ENCODE measurements around the gene ELK1.
"Not testable (repeated sequence)": the region's sequence is repeated elsewhere in the genome, so short reads cannot be mapped to it uniquely, and the experiment has no call there.

The ELK1 gene

GRCh38 chrX:47650164-47651042 is at the start of gene ELK1:
ELK1 (minus strand) TSS chrX:47650563; CDS start chrX:47641441, 9,122 bp downstream.
- peak; percentile 75 for DNase-seq (ENCODE audit: low spot score)

- DNase-seq (ENCODE audit: low spot score), result no peak
Measured at GRCh38 chrX:47697181-47697580, 46.8 kb upstream of the ELK1 start.

GRCh38 chrX:47690175-47690574 is 39.8 kb upstream of the ELK1 start:
- no peak for DNase-seq (ENCODE audit: low spot score)

GRCh38 chrX:47687263-47687662 is 36.9 kb upstream of the ELK1 start:
- DNase-seq (ENCODE audit: low spot score), result no peak

- DNase-seq (ENCODE audit: low spot score), result no peak
Measured at GRCh38 chrX:47683829-47684205, 33.5 kb upstream of the ELK1 start.

- no peak for DNase-seq (ENCODE audit: low spot score)
Measured at GRCh38 chrX:47683184-47683828, 32.9 kb upstream of the ELK1 start.

- not testable (repeated sequence) for DNase-seq (ENCODE audit: low spot score)
Measured at GRCh38 chrX:47675959-47676859, 25.8 kb upstream of the ELK1 start.

GRCh38 chrX:47674776-47675175 is 24.4 kb upstream of the ELK1 start:
- no peak for DNase-seq (ENCODE audit: low spot score)

- DNase-seq (ENCODE audit: low spot score), result not testable (repeated sequence)
Measured at GRCh38 chrX:47665797-47666196, 15.4 kb upstream of the ELK1 start.

GRCh38 chrX:47664737-47665136 is 14.4 kb upstream of the ELK1 start:
- no peak for DNase-seq (ENCODE audit: low spot score)

- DNase-seq (ENCODE audit: low spot score), result peak; percentile 42
Measured at GRCh38 chrX:47662144-47662657, 11.8 kb upstream of the ELK1 start.

- DNase-seq (ENCODE audit: low spot score), result no peak
Measured at GRCh38 chrX:47661539-47661938, 11.2 kb upstream of the ELK1 start.

- no peak for DNase-seq (ENCODE audit: low spot score)
Measured at GRCh38 chrX:47659421-47659726, 9.0 kb upstream of the ELK1 start.

- DNase-seq (ENCODE audit: low spot score), result peak; percentile 70
Measured at GRCh38 chrX:47658684-47659420, 8.5 kb upstream of the ELK1 start, which contains the start of gene UXT. UXT (minus strand) TSS chrX:47659180; CDS start chrX:47658927, 253 bp downstream.

- no peak for DNase-seq (ENCODE audit: low spot score)
Measured at GRCh38 chrX:47658301-47658683, 7.9 kb upstream of the ELK1 start.

- no peak for DNase-seq (ENCODE audit: low spot score)
Measured at GRCh38 chrX:47651043-47651905, 911 bp upstream of the ELK1 start.

- no peak for DNase-seq (ENCODE audit: low spot score)
Measured at GRCh38 chrX:47649781-47650163, 591 bp downstream of the ELK1 start.

GRCh38 chrX:47649271-47649670 is 1.1 kb downstream of the ELK1 start:
- no peak for DNase-seq (ENCODE audit: low spot score)

GRCh38 chrX:47648376-47648775 is 2.0 kb downstream of the ELK1 start:
- DNase-seq (ENCODE audit: low spot score), result no peak

- no peak for DNase-seq (ENCODE audit: low spot score)
Measured at GRCh38 chrX:47646636-47647035, 3.7 kb downstream of the ELK1 start.

- DNase-seq (ENCODE audit: low spot score), result no peak
Measured at GRCh38 chrX:47645530-47645929, 4.8 kb downstream of the ELK1 start.
